Daoy (cell line): ENCODE measurements around the gene KCNN4. TPM values are rescaled to one million over a fixed set of nuclear protein-coding genes. Genes with fewer than 3 reads are reported as not detected.
"Not testable (repeated sequence)": the region's sequence is repeated elsewhere in the genome, so short reads cannot be mapped to it uniquely, and the experiment has no call there.

ENCODE experiments used
- DNase-seq: peaks from one replicate; pipeline ENCODE4 v3.0.0-alpha.2; 2015; ENCODE audit warnings: low read depth
- total RNA-seq: library from RNA; depleted of rRNA; stranded (reverse); fragments of >200 nt; shearing (Covaris generic); gene quantifications from 2 replicates; pipeline ENCODE4 v1.2.3, GENCODE V29; 2014

Gene KCNN4
- total RNA-seq, 1 experiment from 2014 or later = 9.8 TPM

- DNase-seq = no peak
Observed at GRCh38 chr19:43774103-43774939, 6.5 kb downstream of the KCNN4 start.

DNA sequence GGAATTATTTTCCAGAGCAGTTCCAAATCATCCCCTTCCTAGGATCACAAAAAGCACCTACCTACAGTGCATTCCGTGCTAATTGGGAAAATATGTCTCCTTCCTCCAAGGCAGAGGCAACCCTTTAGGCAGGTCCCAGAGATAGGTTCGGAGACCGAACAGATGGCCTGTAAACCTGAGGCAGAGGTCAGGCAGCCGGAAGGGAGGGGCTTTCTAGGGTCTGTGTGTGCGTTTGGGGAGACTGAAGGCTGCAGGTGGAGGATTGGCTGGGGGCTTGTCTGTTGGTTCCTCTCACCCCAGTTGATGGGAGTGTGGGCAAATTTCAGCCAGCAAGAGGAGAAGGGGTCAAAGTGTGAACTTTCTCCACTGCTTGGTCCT is 7.1 kb downstream of the KCNN4 start:
- DNase-seq = no peak

DNA sequence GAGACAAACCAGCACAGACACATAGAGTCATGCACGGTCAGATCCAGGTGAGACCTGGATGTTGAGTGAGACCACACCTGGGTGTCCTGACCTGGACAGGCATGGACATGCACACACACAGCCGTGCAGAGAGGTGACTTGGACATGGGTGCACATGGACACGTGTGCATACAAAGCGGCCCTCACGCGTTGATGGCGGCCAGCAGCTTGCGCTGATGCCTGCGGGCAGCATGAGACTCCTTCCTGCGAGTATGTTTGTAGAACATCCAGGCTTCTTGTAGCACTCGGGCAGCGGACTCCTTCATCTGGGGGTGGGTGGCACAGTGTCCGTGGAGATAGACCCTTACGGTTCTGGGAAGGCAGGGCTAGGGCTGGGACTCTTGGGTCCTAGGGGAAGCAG is 11.5 kb downstream of the KCNN4 start:
- DNase-seq = no peak

DNA sequence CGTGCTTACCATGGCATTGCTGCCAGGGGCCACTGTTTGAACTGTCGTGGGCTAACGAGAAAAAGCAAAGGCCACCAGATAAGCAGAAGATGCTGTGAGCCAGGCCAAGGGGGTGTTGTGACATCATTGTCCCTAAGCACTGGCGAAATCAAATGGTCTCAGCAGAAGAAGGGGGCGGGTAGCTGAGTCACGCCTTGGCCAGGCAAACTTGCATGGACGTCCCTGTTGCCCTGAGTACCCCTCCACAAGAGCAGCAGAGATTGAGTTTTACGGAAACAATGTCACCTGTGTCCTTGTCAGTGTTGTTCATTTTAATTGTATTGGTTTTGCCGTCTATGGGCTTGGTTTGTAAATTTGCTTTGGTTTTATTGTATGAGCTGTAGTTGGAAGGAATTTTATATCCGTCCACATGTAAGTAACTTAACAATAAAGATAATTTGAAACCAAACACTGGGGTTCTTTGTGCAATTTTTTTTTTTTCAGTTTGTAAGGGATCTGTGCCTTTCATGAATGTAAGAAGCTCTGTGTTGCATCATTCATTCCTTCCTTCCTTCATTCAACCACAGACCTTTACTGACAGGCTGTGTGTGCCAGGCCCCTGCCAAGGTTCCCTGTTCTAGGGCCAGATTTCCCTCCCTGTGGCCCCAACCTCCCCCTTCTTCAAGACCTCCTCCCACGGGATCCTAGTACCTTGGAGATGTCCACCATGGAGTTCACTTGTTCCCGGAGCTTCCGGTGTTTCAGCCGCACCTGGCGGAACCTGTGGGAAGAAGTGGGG is 12.3 kb downstream of the KCNN4 start:
- DNase-seq = no peak

DNA sequence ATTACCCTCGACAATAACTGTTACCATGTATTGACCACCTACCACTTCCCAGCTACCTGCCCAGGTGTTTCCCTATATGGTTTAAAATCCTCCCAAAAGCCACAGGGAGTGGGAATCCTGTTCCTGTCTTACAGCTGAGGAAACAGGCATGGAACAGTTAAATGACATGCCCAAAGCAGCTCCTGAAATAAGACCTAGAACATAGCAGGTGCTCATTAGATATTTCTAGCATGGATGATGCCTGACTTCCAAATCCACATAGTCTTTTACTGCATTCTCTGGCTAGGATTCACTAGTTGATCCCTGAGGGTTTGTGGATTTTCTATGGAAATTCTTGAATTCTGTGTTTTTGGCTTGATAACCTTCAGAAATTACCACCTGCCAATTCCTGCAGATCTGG is 13.0 kb downstream of the KCNN4 start:
- DNase-seq = no peak

DNA sequence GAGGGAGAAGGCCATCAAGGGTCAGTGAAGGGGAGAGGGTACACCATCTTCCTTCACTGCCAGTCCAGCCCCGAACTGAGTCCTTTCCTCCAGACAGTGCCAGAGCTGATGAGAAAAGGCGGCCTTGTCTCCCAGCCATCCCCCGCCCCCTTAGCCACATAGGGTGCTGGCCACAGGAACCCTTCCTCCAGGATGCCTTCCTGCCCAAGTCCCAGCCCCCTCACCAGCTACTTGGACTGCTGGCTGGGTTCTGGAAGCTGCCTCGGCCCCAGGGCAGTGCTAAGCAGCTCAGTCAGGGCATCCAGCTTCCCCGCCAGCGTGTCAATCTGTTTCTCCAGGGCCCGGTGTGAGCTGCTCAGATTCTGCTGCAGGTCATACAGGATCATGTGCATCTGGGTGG is 13.5 kb downstream of the KCNN4 start:
- no peak for DNase-seq

GRCh38 chr19:43766755-43767043 is 14.1 kb downstream of the KCNN4 start:
- DNase-seq = no peak

- DNase-seq = peak; percentile 99
Observed at GRCh38 chr19:43765109-43765876, 15.5 kb downstream of the KCNN4 start.

GRCh38 chr19:43764684-43765083 is 16.1 kb downstream of the KCNN4 start:
- not testable (repeated sequence) for DNase-seq

- peak; percentile 54 for DNase-seq
Observed at GRCh38 chr19:43763473-43763939, 17.3 kb downstream of the KCNN4 start.

- no peak for DNase-seq
Observed at GRCh38 chr19:43762814-43763213, 18.0 kb downstream of the KCNN4 start.

GRCh38 chr19:43760941-43761340 is 19.8 kb downstream of the KCNN4 start:
- no peak for DNase-seq

- peak; percentile 76 for DNase-seq
Observed at GRCh38 chr19:43759515-43759914, 21.3 kb downstream of the KCNN4 start.

- DNase-seq = peak; percentile 83
Observed at GRCh38 chr19:43755256-43755801, 25.4 kb downstream of the KCNN4 start.

GRCh38 chr19:43754503-43755255 is 26.1 kb downstream of the KCNN4 start, which contains the start of gene SMG9:
SMG9 (minus strand) TSS chr19:43754962; CDS start chr19:43750741, 4,221 bp downstream.
- peak; percentile 100 for DNase-seq

GRCh38 chr19:43754253-43754502 is 26.6 kb downstream of the KCNN4 start:
- DNase-seq = no peak

- DNase-seq = no peak
Observed at GRCh38 chr19:43752287-43752875, 28.4 kb downstream of the KCNN4 start.

DNA sequence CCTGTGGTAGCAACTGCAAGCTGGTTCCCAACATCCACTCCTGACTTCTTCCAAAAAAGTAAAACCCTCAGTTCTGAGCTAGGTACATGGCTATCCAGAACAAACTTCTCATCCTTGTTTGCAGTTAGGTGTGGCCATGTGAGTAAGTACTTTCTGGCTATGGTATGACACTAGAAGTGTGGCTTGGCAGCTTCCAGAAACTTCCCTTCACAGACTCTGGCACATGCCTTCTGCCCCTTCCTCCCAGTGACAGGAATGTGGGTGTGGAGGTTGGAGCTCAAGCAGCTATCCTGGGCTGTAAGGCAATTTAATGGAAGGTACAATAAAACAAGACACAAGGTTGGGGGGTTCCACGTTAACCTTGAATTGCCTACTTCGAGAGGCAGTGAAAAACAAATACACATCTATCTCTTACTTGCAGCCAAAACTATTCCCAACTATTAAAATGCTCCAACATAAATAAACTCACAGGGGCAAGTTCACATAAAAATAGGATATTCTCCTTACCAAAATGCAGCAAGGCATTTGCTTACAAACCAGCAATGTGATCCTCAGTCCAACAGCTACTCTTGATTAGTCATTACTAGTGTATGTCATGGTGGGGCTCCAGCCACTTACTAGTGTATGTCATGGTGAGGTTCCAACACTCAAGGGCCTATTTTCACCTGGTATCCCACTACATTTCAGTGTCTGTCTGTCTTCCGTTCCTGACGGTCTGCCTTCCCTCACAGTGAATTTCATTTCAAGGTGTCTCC is 29.1 kb downstream of the KCNN4 start:
- DNase-seq = no peak

- DNase-seq = no peak
Observed at GRCh38 chr19:43749898-43750297, 30.9 kb downstream of the KCNN4 start.

GRCh38 chr19:43749152-43749551 is 31.6 kb downstream of the KCNN4 start:
- DNase-seq = no peak
